Upper lobe of left lung (tissue), 6 donors: Measurements from ENCODE around the gene PTCD3. TPM values are rescaled to one million over a fixed set of nuclear protein-coding genes. Genes with fewer than 3 reads are reported as not detected.

Source experiments
- ATAC-seq, 2 donors: fragments of 200-7000 bp; cut with Tn5 transposase; one replicate each; pipeline ENCODE4 v1.9.1; 2022; ENCODE audit warnings: mild to moderate bottlenecking in 2 of 2, moderate library complexity in 2 of 2; ENCODE audit not compliant: low FRiP score in 2 of 2
- DNase-seq, 2 donors: peaks; one replicate each; pipeline ENCODE4 v3.0.0-alpha.2; 2019 to 2020
- H3K27ac ChIP-seq, 4 donors: fragments of 200-600 bp; sonication (generic); one replicate each; pipeline ENCODE4 v1.5.1; 2016 to 2019
- H3K27me3 ChIP-seq, 4 donors: fragments of 200-600 bp; sonication (generic); one replicate each; pipeline ENCODE4 v1.5.1; 2017 to 2019
- H3K36me3 ChIP-seq, 4 donors: fragments of 200-600 bp; sonication (generic); one replicate each; pipeline ENCODE4 v1.5.1; 2016 to 2019
- H3K4me1 ChIP-seq, 4 donors: fragments of 200-600 bp; sonication (generic); one replicate each; pipeline ENCODE4 v1.5.1; 2018 to 2019
- H3K4me3 ChIP-seq, 4 donors: fragments of 200-600 bp; sonication (generic); one replicate each; pipeline ENCODE4 v1.5.1; 2017 to 2019; ENCODE audit warnings: mild to moderate bottlenecking in 2 of 4, moderate library complexity in 1 of 4
- H3K9me3 ChIP-seq, 4 donors: fragments of 200-600 bp; sonication (generic); one replicate each; pipeline ENCODE4 v1.5.1; 2018 to 2019
- EP300 ChIP-seq, 4 donors: sonication (generic); formaldehyde crosslinking; IDR thresholded peaks; one replicate each; pipeline ENCODE4 v1.5.1; 2017; ENCODE audit warnings: antibody characterized with exemption in 4 of 4, control low read depth in 2 of 4
- POLR2A ChIP-seq, 4 donors: fragments of 450-650 bp; IDR thresholded peaks; one replicate each; pipeline ENCODE4 v1.5.1; 2016 to 2017; ENCODE audit warnings: antibody characterized with exemption in 4 of 4, mild to moderate bottlenecking in 2 of 4
- POLR2AphosphoS5 ChIP-seq, 2 donors: sonication (generic); formaldehyde crosslinking; IDR thresholded peaks; one replicate each; pipeline ENCODE4 v1.5.1; 2017; ENCODE audit warnings: antibody characterized with exemption in 2 of 2
- WGBS, 2 donors: methylation state at CpG; one replicate each; pipeline ENCODE4 v1.1.5; 2017 to 2018; 5-methylcytosine and 5-hydroxymethylcytosine counted together
- total RNA-seq, 6 donors: library from RNA; depleted of rRNA in 4 of 6; stranded (reverse); fragments of >200 nt in 4 of 6; gene quantifications; one replicate each; pipeline versions ENCODE4 v1.1.0 to v1.2.1, GENCODE V29; 2016 to 2021
- TF ChIP-seq, protein P1 (sequence below), 6 experiments: fragments of 450-650 bp in 4 of 6; fragments of 200-600 bp in 2 of 6; sonication (generic) in 2 of 6; IDR thresholded peaks; one replicate each; pipeline ENCODE4 v1.5.1; 2016 to 2019; ENCODE audit warnings: antibody characterized with exemption in 6 of 6
- donor health status: DM: no; HTN: no; CAD: no; lungs with moderate emphysema.
- donor health status: DM: no; HTN: yes; CAD: no; lungs with severe emphysema.

The PTCD3 gene
- 10 to 100 TPM; 37.0 to 79.4 (median 64.3) TPM for total RNA-seq

DNA sequence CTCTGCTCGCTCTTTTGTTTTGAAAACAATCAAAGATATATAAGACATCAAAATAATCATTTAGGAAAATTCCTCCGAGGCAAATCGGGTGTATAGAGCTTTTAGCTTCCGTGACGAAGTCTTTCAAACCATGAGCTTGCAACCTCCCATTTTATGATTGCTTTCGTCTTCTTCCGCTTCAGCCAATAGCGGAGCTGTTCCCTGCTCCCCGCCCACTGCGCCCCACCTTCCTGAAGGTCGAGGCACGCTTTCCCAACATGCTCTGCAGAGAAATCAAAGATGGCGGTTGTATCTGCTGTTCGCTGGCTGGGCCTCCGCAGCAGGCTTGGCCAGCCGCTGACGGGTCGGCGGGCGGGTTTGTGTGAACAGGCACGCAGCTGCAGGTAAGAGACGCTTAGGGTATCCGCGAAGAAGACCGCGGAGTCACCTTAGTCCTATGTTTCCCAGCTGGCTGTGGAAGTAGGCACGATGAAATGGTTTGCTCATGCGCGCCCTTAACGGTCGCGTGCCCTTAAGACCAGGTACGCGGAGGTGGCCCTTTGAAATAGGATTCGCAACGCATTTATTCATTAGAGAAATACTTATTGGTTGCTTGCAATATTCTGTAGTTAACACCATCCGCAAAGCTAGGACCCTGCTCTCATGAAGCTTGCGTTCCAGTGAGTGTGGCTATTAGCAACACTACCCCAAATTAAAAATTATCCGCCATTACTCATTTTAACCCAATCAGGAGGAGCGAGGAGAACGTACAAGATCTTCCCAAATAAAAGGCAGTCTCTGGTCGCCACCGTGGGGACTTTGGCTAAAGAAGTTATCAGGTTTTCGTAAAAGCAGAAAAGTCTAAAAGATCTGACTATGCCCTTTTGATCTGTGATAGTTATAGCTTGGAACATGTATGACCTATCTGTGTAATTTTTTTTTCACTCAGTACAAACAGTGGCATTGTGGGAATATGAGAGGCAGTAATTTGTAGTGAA, at the start of gene PTCD3:
Gene PTCD3, plus strand, starts transcription at position 267 of the 977 bp plus-strand sequence. Its CDS starts 13 bp downstream, at position 280.
- peaks cover 27 to 34% (median 30%) of the 10 kb centered on the region in 4 donors for H3K4me1 ChIP-seq
- H3K27ac ChIP-seq: peak within 1 kb of the TSS; percentile 81 to 87 (median 82)
- peak within 1 kb of the TSS; percentile 62 to 95 (median 87) for H3K4me3 ChIP-seq
- H3K9me3 ChIP-seq: no peaks in the 10 kb centered on the region
- WGBS, 2 donors: 0% methylated on average over 29 to 43 of the region's 44 CpGs
- H3K27me3 ChIP-seq: no peaks in the 10 kb centered on the region
- TF ChIP-seq POLR2AphosphoS5 (IDR thresholded peaks at IDR 0.05) (peak; percentile 82 to 84), POLR2A (IDR thresholded peaks at IDR 0.05) (peak in 2 of 4 donors; percentile 77 to 81), EP300 (IDR thresholded peaks at IDR 0.05) (no peak)
- ATAC-seq (peak; percentile 98 to 99), DNase-seq (peak; percentile 90 to 95)
- H3K36me3 ChIP-seq: peaks cover 2 to 26% (median 11%) of the 10 kb centered on the region in 4 donors

DNA sequence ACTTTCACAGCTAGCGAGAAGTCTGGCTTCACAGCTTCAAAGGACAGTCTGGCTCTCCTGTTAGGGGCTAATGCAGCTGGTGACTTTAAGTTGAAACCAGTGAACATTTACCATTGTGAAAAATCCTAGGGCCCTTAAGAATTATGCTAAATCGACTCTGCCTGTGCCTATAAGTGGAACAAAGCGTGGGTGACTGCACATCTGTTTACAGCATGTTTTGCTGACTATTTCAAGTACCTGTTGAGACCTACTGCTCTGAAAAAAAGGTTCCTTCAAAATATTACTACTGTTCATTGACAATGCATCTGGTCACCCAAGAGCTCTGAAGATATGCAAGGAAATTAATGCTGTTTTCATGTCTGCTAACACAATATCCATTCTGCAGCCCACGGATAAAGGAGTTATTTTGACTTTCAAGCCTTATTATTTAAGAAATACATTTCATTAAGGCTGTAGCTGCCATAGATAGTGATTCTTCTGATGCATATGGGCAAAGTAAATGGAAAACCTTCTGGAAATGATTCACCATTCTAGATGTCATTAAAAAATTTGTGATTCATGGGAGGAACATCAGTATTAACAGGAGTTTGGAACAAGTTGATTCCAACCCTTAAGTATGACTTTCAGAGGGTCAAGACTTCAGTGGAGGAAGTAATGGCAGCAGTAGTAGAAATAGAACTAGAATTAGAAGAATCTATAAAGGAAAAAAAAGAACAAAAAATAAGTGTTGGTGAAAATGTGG, 49.3 kb upstream of the PTCD3 start:
- Histone ChIP-seq H3K36me3 (peaks cover 5 to 58% (median 23%) of the 10 kb centered on the region in 4 donors), H3K4me3 (no peak overlapping the region), H3K27me3 (no peaks in the 10 kb centered on the region), H3K27ac (no peak overlapping the region), H3K9me3 (no peaks in the 10 kb centered on the region), H3K4me1 (peaks cover 0 to 7% (median under 1%) of the 10 kb centered on the region in 4 donors)
- DNase-seq (no peak), ATAC-seq (no peak)
- WGBS, 2 donors: 91 to 93% methylated on average over 4 of the region's 4 CpGs
- TF ChIP-seq POLR2AphosphoS5 (IDR thresholded peaks at IDR 0.05): no peak
- TF ChIP-seq EP300 (IDR thresholded peaks at IDR 0.05): no peak
- no peak for TF ChIP-seq POLR2A (IDR thresholded peaks at IDR 0.05)
- TF ChIP-seq, protein P1, sequence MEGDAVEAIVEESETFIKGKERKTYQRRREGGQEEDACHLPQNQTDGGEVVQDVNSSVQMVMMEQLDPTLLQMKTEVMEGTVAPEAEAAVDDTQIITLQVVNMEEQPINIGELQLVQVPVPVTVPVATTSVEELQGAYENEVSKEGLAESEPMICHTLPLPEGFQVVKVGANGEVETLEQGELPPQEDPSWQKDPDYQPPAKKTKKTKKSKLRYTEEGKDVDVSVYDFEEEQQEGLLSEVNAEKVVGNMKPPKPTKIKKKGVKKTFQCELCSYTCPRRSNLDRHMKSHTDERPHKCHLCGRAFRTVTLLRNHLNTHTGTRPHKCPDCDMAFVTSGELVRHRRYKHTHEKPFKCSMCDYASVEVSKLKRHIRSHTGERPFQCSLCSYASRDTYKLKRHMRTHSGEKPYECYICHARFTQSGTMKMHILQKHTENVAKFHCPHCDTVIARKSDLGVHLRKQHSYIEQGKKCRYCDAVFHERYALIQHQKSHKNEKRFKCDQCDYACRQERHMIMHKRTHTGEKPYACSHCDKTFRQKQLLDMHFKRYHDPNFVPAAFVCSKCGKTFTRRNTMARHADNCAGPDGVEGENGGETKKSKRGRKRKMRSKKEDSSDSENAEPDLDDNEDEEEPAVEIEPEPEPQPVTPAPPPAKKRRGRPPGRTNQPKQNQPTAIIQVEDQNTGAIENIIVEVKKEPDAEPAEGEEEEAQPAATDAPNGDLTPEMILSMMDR (IDR thresholded peaks at IDR 0.05): no peak

DNA sequence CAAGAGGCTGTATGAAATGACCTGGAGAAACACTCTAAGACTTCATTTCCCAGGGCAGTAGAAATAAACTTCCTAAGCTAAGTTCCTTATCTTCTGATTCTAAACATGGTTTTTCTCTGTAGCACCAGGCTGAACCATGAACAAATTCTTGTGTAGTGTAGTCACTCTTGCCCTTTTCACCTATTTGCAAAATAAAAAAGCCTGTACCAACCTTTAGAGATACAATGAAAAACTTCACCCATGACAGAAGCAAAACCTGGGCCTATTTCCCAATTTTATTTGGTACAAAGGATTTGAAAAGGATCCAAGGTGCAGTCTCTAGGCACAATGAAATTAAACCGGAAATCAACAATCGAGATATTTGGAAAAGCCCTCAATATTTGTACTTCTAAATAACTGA, 44.0 kb upstream of the PTCD3 start:
- peaks cover 5 to 65% (median 14%) of the 10 kb centered on the region in 4 donors for H3K36me3 ChIP-seq
- no peaks in the 10 kb centered on the region for H3K9me3 ChIP-seq
- TF ChIP-seq, protein P1 (IDR thresholded peaks at IDR 0.05): no peak
- TF ChIP-seq POLR2AphosphoS5 (IDR thresholded peaks at IDR 0.05) (no peak), POLR2A (IDR thresholded peaks at IDR 0.05) (no peak)
- H3K27me3 ChIP-seq: no peaks in the 10 kb centered on the region
- 63 to 68% methylated on average over 2 of the region's 2 CpGs for WGBS, 2 donors
- peaks cover 0 to 9% (median 3%) of the 10 kb centered on the region in 4 donors for H3K4me1 ChIP-seq
- no peak for ATAC-seq
- no peak overlapping the region for H3K4me3 ChIP-seq
- H3K27ac ChIP-seq: peak overlapping the region in 2 of 4 donors; percentile 38 to 57
- DNase-seq: no peak

DNA sequence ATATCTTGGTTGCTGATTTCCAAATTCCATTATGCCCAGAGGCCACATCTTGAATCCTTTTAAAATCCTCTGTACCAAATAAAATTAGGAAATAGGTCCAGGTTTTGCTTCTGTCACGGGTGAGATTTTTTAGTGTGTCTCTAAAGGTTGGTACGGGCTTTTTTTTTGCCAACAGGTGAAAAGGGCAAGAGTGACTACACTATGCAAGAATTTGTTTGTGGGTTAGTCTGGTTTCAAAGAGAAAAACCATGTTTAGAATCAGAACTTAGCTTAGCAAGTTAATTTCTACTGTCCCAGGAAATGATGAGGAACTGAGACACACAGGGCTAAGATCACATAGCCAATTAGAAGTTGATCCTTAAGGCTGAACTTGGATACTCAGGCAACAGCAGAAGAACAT, 42.0 kb upstream of the PTCD3 start:
- no peak overlapping the region for H3K27ac ChIP-seq

More for the DNA sequence above, 42.0 kb upstream of the PTCD3 start:
- 82 to 90% methylated on average over 2 of the region's 2 CpGs for WGBS, 2 donors
- ATAC-seq (no peak), DNase-seq (no peak)
- TF ChIP-seq POLR2A (IDR thresholded peaks at IDR 0.05): no peak
- TF ChIP-seq, protein P1 (IDR thresholded peaks at IDR 0.05): no peak
- TF ChIP-seq POLR2AphosphoS5 (IDR thresholded peaks at IDR 0.05): no peak
- TF ChIP-seq EP300 (IDR thresholded peaks at IDR 0.05): no peak
- Histone ChIP-seq H3K4me3 (no peak overlapping the region), H3K9me3 (no peaks in the 10 kb centered on the region), H3K36me3 (peaks cover 8 to 77% (median 20%) of the 10 kb centered on the region in 4 donors), H3K4me1 (peaks cover 0 to 9% (median 3%) of the 10 kb centered on the region in 4 donors), H3K27me3 (no peaks in the 10 kb centered on the region)
